AG09319 (cell line): Measurements from ENCODE around the gene TMED8.

Experiments used
- DNase-seq: peaks from one replicate; pipeline ENCODE4 v3.0.0-alpha.2; 2010; ENCODE audit warnings: low read depth; ENCODE audit errors: extremely low read depth
- CTCF ChIP-seq: IDR thresholded peaks from 2 replicates; pipeline ENCODE4 v1.5.1; 2011; ENCODE audit warnings: low read depth, mild to moderate bottlenecking, inconsistent platforms, low read length, moderate library complexity

TMED8 gene

GRCh38 chr14:77359626-77360025 is 17.3 kb downstream of the TMED8 start:
- DNase-seq = no peak
- no peak for TF ChIP-seq CTCF

- TF ChIP-seq CTCF = no peak
- DNase-seq = no peak
Observed at GRCh38 chr14:77356899-77357298, 20.0 kb downstream of the TMED8 start.

GRCh38 chr14:77355811-77356210 is 21.1 kb downstream of the TMED8 start:
- no peak for DNase-seq

GRCh38 chr14:77353469-77354141 is 23.3 kb downstream of the TMED8 start:
- TF ChIP-seq CTCF = no peak
- DNase-seq = no peak

More at GRCh38 chr14:77355811-77356210, 21.1 kb downstream of the TMED8 start:
- TF ChIP-seq CTCF = no peak

- no peak for TF ChIP-seq CTCF
- DNase-seq = no peak
Observed at GRCh38 chr14:77347751-77348150, 29.1 kb downstream of the TMED8 start.

GRCh38 chr14:77346495-77346894 is 30.4 kb downstream of the TMED8 start:
- no peak for DNase-seq
- TF ChIP-seq CTCF = no peak

- TF ChIP-seq CTCF = no peak
- no peak for DNase-seq
Observed at GRCh38 chr14:77344377-77344996, 32.4 kb downstream of the TMED8 start.
